Prostate gland (tissue), 2 donors: ENCODE data around the gene OR2H1.

Source experiments
- POLR2A ChIP-seq: fragments of 450-650 bp; IDR thresholded peaks from one replicate; pipeline ENCODE4 v1.6.1; 2016; ENCODE audit warnings: antibody characterized with exemption, mild to moderate bottlenecking
- POLR2AphosphoS5 ChIP-seq: sonication (generic); formaldehyde crosslinking; IDR thresholded peaks from one replicate; pipeline ENCODE4 v1.6.1; 2017; ENCODE audit warnings: antibody characterized with exemption
- TF ChIP-seq, protein P1 (sequence below), 4 experiments: fragments of 200-600 bp in 2 of 4; fragments of 450-650 bp in 2 of 4; sonication (generic) in 2 of 4; IDR thresholded peaks; 1 replicate in 3 of 4; 2 replicates in 1 of 4; pipeline ENCODE4 v1.5.1; 2016 to 2019; ENCODE audit warnings: antibody characterized with exemption in 4 of 4, mild to moderate bottlenecking in 2 of 4, moderate library complexity in 2 of 4

DNA sequence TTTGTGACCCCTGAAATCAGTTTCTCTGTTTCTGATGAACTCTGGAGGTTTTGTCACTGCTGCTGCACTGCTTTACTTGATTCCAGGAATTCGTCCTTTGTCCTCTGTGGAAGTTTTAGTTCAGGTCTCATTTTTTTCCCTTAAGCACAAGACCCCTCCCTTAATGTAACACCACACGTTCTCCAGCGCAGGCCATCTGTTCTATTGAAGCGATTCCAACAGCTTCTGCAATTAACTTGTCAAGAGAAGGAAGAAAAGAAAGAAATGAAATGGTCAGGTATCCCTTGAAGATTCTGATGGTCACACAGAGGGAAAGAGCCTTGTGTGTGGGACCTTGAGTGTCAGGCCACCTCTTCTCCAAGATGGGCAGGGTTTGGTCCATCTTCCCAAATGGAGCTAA, 38.6 kb downstream of the OR2H1 start:
- TF ChIP-seq, protein P1, sequence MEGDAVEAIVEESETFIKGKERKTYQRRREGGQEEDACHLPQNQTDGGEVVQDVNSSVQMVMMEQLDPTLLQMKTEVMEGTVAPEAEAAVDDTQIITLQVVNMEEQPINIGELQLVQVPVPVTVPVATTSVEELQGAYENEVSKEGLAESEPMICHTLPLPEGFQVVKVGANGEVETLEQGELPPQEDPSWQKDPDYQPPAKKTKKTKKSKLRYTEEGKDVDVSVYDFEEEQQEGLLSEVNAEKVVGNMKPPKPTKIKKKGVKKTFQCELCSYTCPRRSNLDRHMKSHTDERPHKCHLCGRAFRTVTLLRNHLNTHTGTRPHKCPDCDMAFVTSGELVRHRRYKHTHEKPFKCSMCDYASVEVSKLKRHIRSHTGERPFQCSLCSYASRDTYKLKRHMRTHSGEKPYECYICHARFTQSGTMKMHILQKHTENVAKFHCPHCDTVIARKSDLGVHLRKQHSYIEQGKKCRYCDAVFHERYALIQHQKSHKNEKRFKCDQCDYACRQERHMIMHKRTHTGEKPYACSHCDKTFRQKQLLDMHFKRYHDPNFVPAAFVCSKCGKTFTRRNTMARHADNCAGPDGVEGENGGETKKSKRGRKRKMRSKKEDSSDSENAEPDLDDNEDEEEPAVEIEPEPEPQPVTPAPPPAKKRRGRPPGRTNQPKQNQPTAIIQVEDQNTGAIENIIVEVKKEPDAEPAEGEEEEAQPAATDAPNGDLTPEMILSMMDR (IDR thresholded peaks at IDR 0.05), result no peak
- TF ChIP-seq POLR2A (no peak), POLR2AphosphoS5 (no peak)
